ENCODE results near the gene FAF2. TPM values are rescaled to one million over a fixed set of nuclear protein-coding genes. Genes with fewer than 3 reads are reported as not detected.
"Not testable (repeated sequence)": the region's sequence is repeated elsewhere in the genome, so short reads cannot be mapped to it uniquely, and the experiment has no call there.

The FAF2 gene
- total RNA-seq, 1 donor from 2014 or later, result 43.9 TPM

DNA sequence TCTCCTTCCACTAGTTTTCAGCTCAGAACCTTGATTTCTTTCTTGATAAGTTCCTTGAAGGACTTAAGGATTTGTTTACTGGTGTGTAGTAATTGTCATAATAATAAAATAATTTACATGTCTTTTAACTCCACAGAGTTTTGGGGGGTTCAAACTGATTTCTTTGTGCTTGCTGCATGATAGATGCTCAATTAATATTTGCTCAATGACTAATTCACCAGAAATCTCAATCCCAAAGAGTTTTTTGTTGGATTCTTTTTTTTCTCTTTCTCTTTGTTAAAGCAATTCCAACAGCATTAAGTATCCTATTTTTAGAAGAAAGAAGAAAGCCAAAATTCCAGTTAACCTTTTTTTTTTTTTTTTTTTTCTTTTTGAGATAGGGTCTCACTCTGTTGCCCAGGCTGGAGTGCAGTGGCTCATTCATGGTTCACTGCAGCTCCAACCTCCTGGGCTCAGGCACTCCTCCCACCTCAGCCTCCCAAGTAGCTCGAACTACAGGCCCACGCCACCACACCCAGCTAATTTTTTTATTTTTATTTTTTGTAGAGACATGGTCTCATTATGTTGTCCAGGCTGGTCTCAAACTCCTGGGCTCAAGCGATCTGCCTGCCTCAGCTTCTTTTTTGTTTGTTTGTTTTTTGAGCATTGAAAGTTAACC lies 10.8 kb downstream of the FAF2 start:
- H3K27me3 Mint-ChIP-seq, result no peaks in the 10 kb centered on the region
- no peak for DNase-seq
- peaks cover 31% of the 10 kb centered on the region for H3K36me3 Mint-ChIP-seq (ENCODE audit: low read depth)
- no peak overlapping the region for H3K27ac Mint-ChIP-seq
- no peaks in the 10 kb centered on the region for H3K9me3 Mint-ChIP-seq
- intact Hi-C loops (cut with micrococcal nuclease), result no loop called here
- H3K4me1 Mint-ChIP-seq, result peaks cover 20% of the 10 kb centered on the region
- H3K4me3 Mint-ChIP-seq, result no peak overlapping the region

DNA sequence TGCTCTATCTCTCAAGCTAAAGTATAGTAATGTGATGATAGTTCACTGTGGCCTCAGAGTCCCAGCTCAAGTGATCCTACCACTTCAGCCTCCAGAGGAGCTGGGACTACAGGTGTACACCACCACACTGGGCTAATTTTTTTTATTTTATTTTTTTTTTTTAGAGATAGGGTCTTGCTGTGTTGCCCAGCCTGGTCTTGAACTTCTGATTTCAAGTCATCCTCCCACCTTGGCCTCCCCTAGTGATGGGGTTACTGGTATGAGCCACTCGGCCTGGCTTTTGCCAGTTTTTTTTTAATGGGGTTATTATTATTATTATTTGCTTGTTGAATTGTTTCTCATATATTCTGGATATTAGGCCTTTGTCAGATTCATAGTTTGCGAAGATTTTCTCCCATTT lies 13.2 kb downstream of the FAF2 start:
- no peak overlapping the region for H3K4me3 Mint-ChIP-seq
- H3K27ac Mint-ChIP-seq, result no peak overlapping the region
- H3K9me3 Mint-ChIP-seq, result no peaks in the 10 kb centered on the region
- DNase-seq, result no peak
- no peaks in the 10 kb centered on the region for H3K27me3 Mint-ChIP-seq
- intact Hi-C loops (cut with micrococcal nuclease), result no loop called here
- H3K36me3 Mint-ChIP-seq (ENCODE audit: low read depth), result peaks cover 32% of the 10 kb centered on the region
- peaks cover 20% of the 10 kb centered on the region for H3K4me1 Mint-ChIP-seq

DNA sequence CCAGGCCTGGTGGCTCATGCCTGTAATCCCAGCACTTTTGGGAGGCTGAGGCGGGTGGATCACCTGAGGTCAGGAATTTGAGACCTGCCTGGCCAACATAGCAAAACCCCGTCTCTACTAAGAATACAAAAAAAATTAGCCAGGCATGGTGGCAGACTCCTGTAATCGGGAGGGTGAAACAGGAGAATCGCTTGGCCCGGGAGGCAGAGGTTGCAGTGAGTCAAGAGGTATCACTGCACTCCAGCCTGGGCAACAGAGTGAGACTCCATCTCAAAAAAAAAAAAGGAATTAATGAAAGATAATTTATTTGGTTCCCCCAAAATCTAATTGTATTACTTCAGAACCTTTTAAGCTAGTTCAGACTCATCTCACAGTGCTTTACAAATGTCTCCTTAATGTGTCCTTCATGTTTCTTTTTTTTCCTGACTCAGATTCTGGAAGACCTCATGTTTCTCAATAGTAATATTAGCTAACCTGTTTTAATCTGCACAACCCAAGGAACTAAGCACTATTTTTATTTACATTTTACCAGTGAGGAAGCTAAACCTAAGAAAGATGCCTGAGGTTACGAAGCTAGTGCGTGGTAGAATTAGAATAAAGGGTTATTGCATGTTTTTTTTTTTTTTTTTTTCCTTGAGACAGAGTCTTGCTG lies 15.1 kb downstream of the FAF2 start:
- intact Hi-C loops (cut with micrococcal nuclease), result no loop called here
- H3K27me3 Mint-ChIP-seq, result no peaks in the 10 kb centered on the region
- H3K36me3 Mint-ChIP-seq (ENCODE audit: low read depth), result peaks cover 32% of the 10 kb centered on the region
- no peaks in the 10 kb centered on the region for H3K9me3 Mint-ChIP-seq
- peaks cover 17% of the 10 kb centered on the region for H3K4me1 Mint-ChIP-seq
- DNase-seq, result no peak
- no peak overlapping the region for H3K4me3 Mint-ChIP-seq
- no peak overlapping the region for H3K27ac Mint-ChIP-seq

DNA sequence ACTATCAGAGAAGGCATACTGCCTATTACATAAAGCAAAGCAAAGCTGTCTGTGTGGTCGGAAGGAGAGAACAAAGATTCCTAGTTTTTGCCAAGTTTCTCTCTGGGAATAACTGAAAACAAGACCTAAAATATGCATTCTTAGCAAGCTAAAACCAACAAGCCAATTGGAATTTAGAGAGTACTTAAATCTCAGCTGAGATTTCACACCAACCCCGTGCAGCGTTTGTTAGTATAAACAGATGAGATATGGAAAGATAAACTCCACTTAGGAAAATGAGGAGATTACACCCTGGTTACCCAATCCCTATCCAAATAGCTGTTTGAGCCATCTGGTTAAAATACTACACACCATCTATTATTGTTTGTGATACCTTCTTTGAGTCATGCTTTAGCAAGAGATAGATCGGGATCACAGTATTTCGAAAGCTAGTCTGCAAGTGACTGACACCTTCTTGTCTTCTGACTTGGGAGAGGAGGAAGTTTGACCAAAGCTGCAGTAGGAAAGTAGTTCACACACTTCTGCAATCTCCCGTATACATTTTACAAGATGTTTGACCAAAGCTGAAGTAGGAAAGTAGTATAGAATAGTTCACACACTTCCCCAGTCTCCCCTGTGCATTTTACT lies 18.2 kb downstream of the FAF2 start:
- Mint-ChIP-seq H3K4me3 (no peak overlapping the region), H3K9me3 (no peaks in the 10 kb centered on the region), H3K4me1 (peaks cover 5% of the 10 kb centered on the region), H3K27ac (no peak overlapping the region), H3K36me3 (ENCODE audit: low read depth) (peaks cover 19% of the 10 kb centered on the region), H3K27me3 (no peaks in the 10 kb centered on the region)
- intact Hi-C loops (cut with micrococcal nuclease), result no loop called here
- DNase-seq, result no peak

DNA sequence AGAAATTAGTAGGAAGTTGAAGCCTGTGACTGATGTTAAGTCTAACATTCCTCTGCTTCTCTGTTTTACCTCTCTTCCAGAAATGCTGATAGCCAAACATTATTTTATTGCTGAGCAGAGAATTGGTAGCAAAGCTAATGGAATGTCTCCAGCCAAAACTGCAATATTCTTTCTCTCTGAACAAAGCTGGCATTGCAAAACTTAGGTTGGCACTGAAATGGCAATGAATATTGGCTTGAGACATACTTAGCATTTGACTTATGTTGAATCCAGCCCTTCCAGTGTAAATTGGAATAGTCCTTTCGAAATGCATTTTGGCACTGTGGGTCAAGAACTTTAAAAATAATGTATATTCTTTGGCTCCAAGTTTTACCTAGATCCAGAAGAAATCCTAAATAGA lies 21.1 kb downstream of the FAF2 start:
- no peaks in the 10 kb centered on the region for H3K27me3 Mint-ChIP-seq
- peaks cover 4% of the 10 kb centered on the region for H3K9me3 Mint-ChIP-seq
- H3K36me3 Mint-ChIP-seq (ENCODE audit: low read depth), result peaks cover 32% of the 10 kb centered on the region
- intact Hi-C loops (cut with micrococcal nuclease), result no loop called here
- H3K4me3 Mint-ChIP-seq, result no peak overlapping the region
- DNase-seq, result no peak
- H3K4me1 Mint-ChIP-seq, result peaks cover 5% of the 10 kb centered on the region
- no peak overlapping the region for H3K27ac Mint-ChIP-seq

DNA sequence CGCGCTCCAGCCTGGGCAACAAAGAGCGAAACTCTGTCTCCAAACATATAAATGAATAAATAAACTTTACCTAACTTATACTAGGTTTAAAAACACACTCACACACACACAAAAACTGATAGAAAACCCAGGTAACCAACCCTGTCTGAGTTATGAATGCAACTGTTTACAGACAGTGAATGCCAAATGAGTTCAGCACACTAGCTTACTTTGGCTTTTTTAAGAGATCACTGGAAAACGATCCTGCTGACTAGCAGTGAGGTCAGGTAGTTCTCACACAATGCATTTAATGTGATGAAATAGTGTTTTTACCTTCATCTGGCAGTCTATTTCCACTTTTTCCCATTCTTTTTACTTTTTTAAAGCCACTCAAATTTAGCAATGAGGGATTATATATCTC lies 22.4 kb downstream of the FAF2 start:
- peaks cover 36% of the 10 kb centered on the region for H3K36me3 Mint-ChIP-seq (ENCODE audit: low read depth)
- no peaks in the 10 kb centered on the region for H3K27me3 Mint-ChIP-seq
- DNase-seq, result no peak
- H3K9me3 Mint-ChIP-seq, result peaks cover 8% of the 10 kb centered on the region
- peaks cover 7% of the 10 kb centered on the region for H3K4me1 Mint-ChIP-seq
- H3K4me3 Mint-ChIP-seq, result no peak overlapping the region
- H3K27ac Mint-ChIP-seq, result no peak overlapping the region
- intact Hi-C loops (cut with micrococcal nuclease), result no loop called here

DNA sequence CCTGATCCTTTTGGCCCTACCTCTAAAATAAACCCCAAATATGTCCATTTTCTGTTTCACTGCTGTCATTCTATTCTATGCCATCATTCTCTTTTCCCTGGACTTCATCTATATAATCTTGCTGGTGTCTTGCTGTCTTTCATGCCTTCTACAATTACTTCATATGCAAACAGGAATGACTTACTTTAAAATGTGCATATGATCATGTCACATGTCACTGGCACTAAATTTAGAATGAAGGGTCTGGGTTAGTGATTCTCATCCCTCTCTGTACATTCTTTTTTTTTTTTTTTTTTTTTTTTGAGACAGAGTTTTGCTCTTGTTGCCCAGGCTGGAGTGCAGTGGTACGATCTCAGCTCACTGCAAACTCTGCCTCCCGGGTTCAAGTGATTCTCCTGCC lies 22.9 kb downstream of the FAF2 start:
- no peak overlapping the region for H3K4me3 Mint-ChIP-seq
- intact Hi-C loops (cut with micrococcal nuclease), result no loop called here
- H3K9me3 Mint-ChIP-seq, result peaks cover 8% of the 10 kb centered on the region

DNA sequence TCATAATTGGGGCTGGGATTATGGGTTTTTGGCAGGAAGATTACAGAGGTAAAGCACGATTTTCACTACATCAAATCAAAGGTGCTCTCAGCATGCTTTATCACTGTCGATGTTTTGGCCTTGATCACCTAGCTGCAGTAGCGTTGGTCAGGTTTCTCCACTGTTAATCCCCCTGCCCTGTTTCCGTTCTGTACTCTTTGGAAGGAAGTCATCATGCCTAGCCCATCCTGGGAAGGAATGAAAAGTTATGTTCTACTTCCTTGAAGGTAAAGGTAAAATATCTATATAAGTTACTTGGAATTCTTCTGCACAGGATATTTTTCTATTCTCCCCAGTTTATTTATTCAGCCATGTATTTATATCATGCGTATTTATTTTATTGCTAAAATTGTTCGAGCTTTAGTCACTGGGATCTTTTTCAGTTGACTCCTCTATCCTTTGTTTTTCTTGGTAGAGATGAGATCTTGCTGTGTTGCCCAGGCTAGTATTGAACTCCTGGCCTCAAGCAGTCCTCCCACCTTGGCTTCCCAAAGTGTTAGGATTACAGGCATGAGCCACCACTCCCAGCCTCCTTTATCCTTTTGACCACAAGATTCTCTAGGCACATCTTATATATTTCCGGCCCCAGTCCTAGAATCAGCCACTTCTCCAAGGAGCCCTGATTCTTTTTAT lies 25.3 kb downstream of the FAF2 start:
- intact Hi-C loops (cut with micrococcal nuclease), result no loop called here
- H3K27me3 Mint-ChIP-seq, result no peaks in the 10 kb centered on the region
- H3K4me1 Mint-ChIP-seq, result peaks cover 2% of the 10 kb centered on the region
- H3K9me3 Mint-ChIP-seq, result peaks cover 8% of the 10 kb centered on the region
- H3K4me3 Mint-ChIP-seq, result no peak overlapping the region
- H3K27ac Mint-ChIP-seq, result no peak overlapping the region
- peaks cover 29% of the 10 kb centered on the region for H3K36me3 Mint-ChIP-seq (ENCODE audit: low read depth)
- DNase-seq, result no peak

More for the DNA sequence above, 22.9 kb downstream of the FAF2 start:
- H3K27ac Mint-ChIP-seq, result no peak overlapping the region
- no peaks in the 10 kb centered on the region for H3K27me3 Mint-ChIP-seq
- H3K4me1 Mint-ChIP-seq, result peaks cover 6% of the 10 kb centered on the region
- H3K36me3 Mint-ChIP-seq (ENCODE audit: low read depth), result peaks cover 35% of the 10 kb centered on the region
- DNase-seq, result no peak

DNA sequence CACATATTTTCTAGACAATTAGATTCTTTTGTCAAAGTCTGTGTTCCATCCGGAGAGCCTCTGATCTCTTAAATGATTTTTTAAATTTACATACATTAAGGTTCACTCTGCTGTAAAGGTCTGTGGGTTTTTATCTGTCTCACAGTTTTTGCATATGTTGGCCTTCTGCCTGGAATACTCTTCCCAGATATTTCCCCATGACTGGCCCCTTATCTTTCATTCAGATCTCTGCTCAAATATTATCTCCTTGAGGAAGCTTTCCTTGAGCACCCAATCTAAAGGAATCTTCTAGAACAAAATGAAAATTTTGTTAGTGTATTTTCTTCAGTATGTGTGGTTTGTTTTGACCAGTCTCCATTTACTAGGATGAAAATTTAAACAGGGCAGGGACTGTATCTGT lies 26.3 kb downstream of the FAF2 start:
- no peak for DNase-seq
- H3K27me3 Mint-ChIP-seq, result no peaks in the 10 kb centered on the region
- H3K4me1 Mint-ChIP-seq, result peaks cover 2% of the 10 kb centered on the region
- peaks cover 8% of the 10 kb centered on the region for H3K9me3 Mint-ChIP-seq
- no peak overlapping the region for H3K27ac Mint-ChIP-seq
- intact Hi-C loops (cut with micrococcal nuclease), result no loop called here
- H3K36me3 Mint-ChIP-seq (ENCODE audit: low read depth), result peaks cover 34% of the 10 kb centered on the region
- no peak overlapping the region for H3K4me3 Mint-ChIP-seq

DNA sequence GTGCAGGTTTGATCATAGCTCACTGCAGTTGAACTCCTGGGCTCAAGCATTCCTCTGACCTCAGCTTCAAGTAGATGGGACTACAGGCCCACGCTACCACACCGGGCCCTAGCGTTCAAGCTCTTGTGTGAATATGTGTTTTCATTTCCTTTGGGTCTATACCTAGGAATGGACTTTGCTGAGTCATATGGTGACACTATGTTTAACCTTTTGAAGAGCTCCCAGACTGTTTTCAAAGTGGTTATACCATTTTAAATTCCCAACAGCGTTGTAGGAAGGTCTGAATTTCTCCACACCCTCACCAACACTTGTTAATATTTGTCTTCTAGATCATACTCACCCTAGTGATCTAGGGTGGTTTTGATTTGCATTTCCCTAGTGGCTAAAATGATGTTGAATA lies 33.5 kb downstream of the FAF2 start:
- H3K27ac Mint-ChIP-seq, result peak overlapping the region; percentile 37
- H3K27me3 Mint-ChIP-seq, result no peaks in the 10 kb centered on the region
- peaks cover 19% of the 10 kb centered on the region for H3K4me1 Mint-ChIP-seq
- no peak overlapping the region for H3K4me3 Mint-ChIP-seq
- peaks cover 45% of the 10 kb centered on the region for H3K36me3 Mint-ChIP-seq (ENCODE audit: low read depth)
- no peak for DNase-seq
- intact Hi-C loops (cut with micrococcal nuclease), result no loop called here
- no peaks in the 10 kb centered on the region for H3K9me3 Mint-ChIP-seq

DNA sequence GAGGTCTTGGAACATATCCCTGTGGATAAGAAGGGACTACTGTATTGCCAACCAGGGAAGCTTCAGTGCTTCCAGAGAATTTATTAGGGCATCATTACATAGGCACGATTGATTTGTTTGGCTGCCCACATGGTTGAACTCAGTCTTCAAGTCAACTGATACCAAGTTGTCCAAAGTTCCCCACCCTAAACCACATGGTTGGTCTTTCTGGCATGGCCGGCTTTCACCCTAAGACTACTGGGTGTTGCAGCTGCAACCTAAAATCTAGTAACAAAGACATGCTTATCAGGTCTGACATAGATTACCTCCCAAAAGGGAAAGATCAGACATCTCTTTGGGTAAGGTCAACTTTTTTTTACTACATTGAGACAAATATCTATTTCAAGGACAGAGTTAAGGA lies 37.0 kb downstream of the FAF2 start:
- Mint-ChIP-seq H3K4me1 (peaks cover 34% of the 10 kb centered on the region), H3K4me3 (no peak overlapping the region), H3K36me3 (ENCODE audit: low read depth) (peaks cover 51% of the 10 kb centered on the region), H3K27ac (no peak overlapping the region), H3K27me3 (no peaks in the 10 kb centered on the region), H3K9me3 (no peaks in the 10 kb centered on the region)
- no peak for DNase-seq
- intact Hi-C loops (cut with micrococcal nuclease), result loop anchor here (5.0 kb wide), 1 partner anchor 47 kb away; no protein-coding TSS in a partner anchor

DNA sequence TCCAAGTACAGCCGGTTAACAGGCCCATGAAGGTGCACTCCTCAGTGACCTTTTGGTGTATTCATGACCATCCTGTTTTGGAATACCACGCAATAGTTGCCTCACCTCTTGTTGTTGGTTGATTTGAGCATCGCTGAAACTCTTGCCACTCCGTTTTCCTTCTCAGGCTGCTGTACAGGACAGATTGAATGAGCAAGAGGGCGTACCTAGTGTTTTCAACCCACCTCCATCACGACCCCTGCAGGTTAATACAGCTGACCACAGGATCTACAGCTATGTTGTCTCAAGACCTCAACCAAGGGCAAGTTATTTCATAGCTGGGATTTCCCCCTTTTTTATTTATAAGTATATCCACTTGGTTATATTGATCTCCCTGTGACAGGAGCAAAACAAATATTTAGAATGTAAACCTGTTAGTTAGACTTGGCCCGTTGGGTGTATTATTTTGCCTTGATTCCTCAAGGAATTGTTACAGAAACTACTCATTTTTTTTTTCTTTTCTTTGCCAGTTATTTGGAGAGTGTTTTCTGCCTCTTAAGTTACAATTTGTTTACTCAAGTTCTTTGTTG lies 38.1 kb downstream of the FAF2 start:
- intact Hi-C loops (cut with micrococcal nuclease), result loop anchor here (5.0 kb wide), 1 partner anchor 46 kb away; no protein-coding TSS in a partner anchor
- Mint-ChIP-seq H3K36me3 (ENCODE audit: low read depth) (peaks cover 58% of the 10 kb centered on the region), H3K27ac (no peak overlapping the region)

DNA sequence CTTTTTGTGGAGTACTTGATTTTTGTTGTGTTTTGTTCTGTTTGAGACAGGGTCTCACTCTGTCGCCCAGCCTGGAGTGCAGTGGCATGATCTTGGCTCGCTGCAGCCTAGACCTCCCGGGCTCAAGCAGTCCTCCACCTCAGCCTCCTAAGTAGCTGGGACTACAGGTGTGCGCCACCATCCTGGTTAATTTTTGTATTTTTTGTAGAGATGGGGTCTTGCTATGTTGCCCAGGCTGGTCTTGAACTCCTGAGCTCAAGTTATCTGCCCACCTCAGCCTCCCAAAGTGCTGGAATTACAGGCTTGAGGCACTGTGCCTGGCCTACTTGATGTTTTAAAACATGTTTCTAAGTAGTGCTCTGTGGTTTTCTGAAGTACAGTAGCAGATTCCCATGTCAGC lies 39.0 kb downstream of the FAF2 start:
- not testable (repeated sequence) for H3K9me3 Mint-ChIP-seq, H3K4me3 Mint-ChIP-seq, H3K27me3 Mint-ChIP-seq, DNase-seq
- intact Hi-C loops (cut with micrococcal nuclease), result loop anchor here (5.0 kb wide), 1 partner anchor 45 kb away; no protein-coding TSS in a partner anchor
- H3K4me1 Mint-ChIP-seq, result peaks cover 34% of the 10 kb centered on the region
- H3K36me3 Mint-ChIP-seq (ENCODE audit: low read depth), result peaks cover 58% of the 10 kb centered on the region
- peak overlapping the region; percentile 19 for H3K27ac Mint-ChIP-seq

More for the DNA sequence above, 38.1 kb downstream of the FAF2 start:
- Mint-ChIP-seq H3K4me3 (no peak overlapping the region), H3K9me3 (no peaks in the 10 kb centered on the region), H3K4me1 (peaks cover 36% of the 10 kb centered on the region), H3K27me3 (no peaks in the 10 kb centered on the region)
- no peak for DNase-seq
